ENCODE measurements around the gene CCDC124. TPM values are rescaled to one million over a fixed set of nuclear protein-coding genes. Genes with fewer than 3 reads are reported as not detected.
A peak's percentile ranks its signal among the peaks of the same experiment; 100 is the strongest.

The CCDC124 gene
- total and polyA plus RNA-seq, 5 donors from 2014 or later: 29.6 to 42.7 (median 33.5) TPM

- no peaks in the 10 kb centered on the region for H3K36me3 ChIP-seq (ENCODE audit: control insufficient read depth, insufficient read depth, low read length)
- H3K27me3 ChIP-seq (ENCODE audit: control insufficient read depth, insufficient read depth, low read length): peaks cover 3% of the 10 kb centered on the region
- Mint-ChIP-seq H3K36me3 (no peaks in the 10 kb centered on the region), H3K27me3 (peaks cover 44% of the 10 kb centered on the region), H3K4me1 (peaks cover 0 to 12% (median 3%) of the 10 kb centered on the region in 4 donors), H3K4me3 (peak overlapping the region in 1 of 4 donors; percentile 71), H3K27ac (no peak overlapping the region), H3K9me3 (peaks cover 0 to 2% (median 0%) of the 10 kb centered on the region in 7 donors)
- no peak overlapping the region for H3K27ac ChIP-seq (ENCODE audit: insufficient read depth, low read length, poor library complexity, severe bottlenecking)
- DNase-seq (no peak), ATAC-seq (ENCODE audit: low read depth in 2 of 2) (no peak)
- H3K4me3 ChIP-seq (ENCODE audit: low read depth, low read length): no peak overlapping the region
- no peaks in the 10 kb centered on the region for H3K4me1 ChIP-seq (ENCODE audit: control insufficient read depth, insufficient read depth, low read length, poor library complexity, severe bottlenecking)
- no peaks in the 10 kb centered on the region for H3K9me3 ChIP-seq (ENCODE audit: control insufficient read depth in 2 of 2, low read length in 2 of 2)
Measured at GRCh38 chr19:17969096-17969792, 36.4 kb downstream of the CCDC124 start.

DNA sequence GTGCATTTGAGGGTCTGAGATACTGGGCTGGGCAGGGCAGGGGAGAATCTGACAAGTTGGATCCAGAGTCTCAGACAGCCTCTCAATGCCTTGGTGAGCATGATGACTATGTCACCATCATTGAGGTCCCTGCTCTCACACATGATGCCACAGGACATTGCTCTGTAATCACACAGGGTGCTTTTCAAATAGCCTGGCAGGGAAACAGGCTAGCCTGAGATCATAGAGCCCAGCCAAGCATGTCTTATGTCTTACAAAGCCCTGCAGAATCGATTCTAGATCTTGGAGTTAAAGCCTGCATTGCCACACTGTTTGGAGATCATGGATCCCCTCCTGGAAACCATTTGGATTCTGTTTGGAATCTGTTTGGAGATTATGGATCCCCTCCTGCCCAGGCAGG, 39.4 kb downstream of the CCDC124 start:
- peaks cover 2% of the 10 kb centered on the region for H3K27me3 ChIP-seq (ENCODE audit: control insufficient read depth, insufficient read depth, low read length)
- peaks cover 0 to 1% (median 0%) of the 10 kb centered on the region in 7 donors for H3K9me3 Mint-ChIP-seq

GRCh38 chr19:17973759-17974158, 40.9 kb downstream of the CCDC124 start:
- H3K4me3 Mint-ChIP-seq: no peak overlapping the region
- no peak overlapping the region for H3K27ac ChIP-seq (ENCODE audit: insufficient read depth, low read length, poor library complexity, severe bottlenecking)
- DNase-seq (no peak), ATAC-seq (ENCODE audit: low read depth in 2 of 2) (no peak)
- H3K9me3 ChIP-seq (ENCODE audit: control insufficient read depth in 2 of 2, low read length in 2 of 2): no peaks in the 10 kb centered on the region
- peaks cover 19% of the 10 kb centered on the region for H3K27me3 Mint-ChIP-seq
- H3K4me1 Mint-ChIP-seq: peaks cover 0 to 4% (median 0%) of the 10 kb centered on the region in 4 donors
- no peaks in the 10 kb centered on the region for H3K36me3 Mint-ChIP-seq
- peaks cover 0 to 2% (median 0%) of the 10 kb centered on the region in 7 donors for H3K9me3 Mint-ChIP-seq
- H3K27ac Mint-ChIP-seq: no peak overlapping the region
- no peak overlapping the region for H3K4me3 ChIP-seq (ENCODE audit: low read depth, low read length)
- no peaks in the 10 kb centered on the region for H3K4me1 ChIP-seq (ENCODE audit: control insufficient read depth, insufficient read depth, low read length, poor library complexity, severe bottlenecking)
- H3K27me3 ChIP-seq (ENCODE audit: control insufficient read depth, insufficient read depth, low read length): no peaks in the 10 kb centered on the region
- H3K36me3 ChIP-seq (ENCODE audit: control insufficient read depth, insufficient read depth, low read length): no peaks in the 10 kb centered on the region

More for the DNA sequence above, 39.4 kb downstream of the CCDC124 start:
- Histone ChIP-seq H3K27ac (ENCODE audit: insufficient read depth, low read length, poor library complexity, severe bottlenecking) (no peak overlapping the region), H3K4me1 (ENCODE audit: control insufficient read depth, insufficient read depth, low read length, poor library complexity, severe bottlenecking) (no peaks in the 10 kb centered on the region), H3K4me3 (ENCODE audit: low read depth, low read length) (no peak overlapping the region), H3K9me3 (ENCODE audit: control insufficient read depth in 2 of 2, low read length in 2 of 2) (no peaks in the 10 kb centered on the region), H3K36me3 (ENCODE audit: control insufficient read depth, insufficient read depth, low read length) (no peaks in the 10 kb centered on the region)
- no peak overlapping the region for H3K4me3 Mint-ChIP-seq
- H3K4me1 Mint-ChIP-seq: peaks cover 0 to 5% (median under 1%) of the 10 kb centered on the region in 4 donors
- DNase-seq: no peak
- peaks cover 22% of the 10 kb centered on the region for H3K27me3 Mint-ChIP-seq
- H3K27ac Mint-ChIP-seq: no peak overlapping the region
- no peaks in the 10 kb centered on the region for H3K36me3 Mint-ChIP-seq
- ATAC-seq (ENCODE audit: low read depth in 2 of 2): no peak

DNA sequence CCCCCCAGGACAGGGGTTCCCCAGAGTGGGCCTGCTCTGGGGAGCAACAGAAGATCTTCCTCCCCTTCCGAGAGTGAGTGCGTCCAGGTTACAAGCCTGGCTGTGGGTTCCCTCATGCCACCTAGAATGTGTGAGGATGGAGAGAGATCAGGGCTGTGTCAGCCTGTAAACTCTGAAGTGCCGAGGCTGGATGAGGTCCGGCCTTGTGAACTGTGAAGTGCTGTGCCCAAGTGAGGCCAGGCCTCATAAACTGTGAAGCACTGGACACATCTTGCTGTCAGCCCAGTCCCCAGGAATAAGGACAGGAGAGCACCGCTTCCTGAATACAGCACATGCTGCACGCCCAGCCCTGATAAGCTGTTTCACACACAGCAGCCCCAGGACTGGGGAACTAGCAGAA, 41.7 kb downstream of the CCDC124 start:
- Mint-ChIP-seq H3K36me3 (no peaks in the 10 kb centered on the region), H3K27me3 (peaks cover 15% of the 10 kb centered on the region), H3K4me3 (no peak overlapping the region), H3K4me1 (peaks cover 0 to 4% (median 1%) of the 10 kb centered on the region in 4 donors), H3K9me3 (peaks cover 0 to 2% (median 0%) of the 10 kb centered on the region in 7 donors), H3K27ac (no peak overlapping the region)
- no peak for DNase-seq
- no peak for ATAC-seq (ENCODE audit: low read depth in 2 of 2)
- H3K27ac ChIP-seq (ENCODE audit: insufficient read depth, low read length, poor library complexity, severe bottlenecking): no peak overlapping the region
- H3K4me3 ChIP-seq (ENCODE audit: low read depth, low read length): no peak overlapping the region
- no peaks in the 10 kb centered on the region for H3K4me1 ChIP-seq (ENCODE audit: control insufficient read depth, insufficient read depth, low read length, poor library complexity, severe bottlenecking)
- no peaks in the 10 kb centered on the region for H3K27me3 ChIP-seq (ENCODE audit: control insufficient read depth, insufficient read depth, low read length)
- H3K9me3 ChIP-seq (ENCODE audit: control insufficient read depth in 2 of 2, low read length in 2 of 2): no peaks in the 10 kb centered on the region
- no peaks in the 10 kb centered on the region for H3K36me3 ChIP-seq (ENCODE audit: control insufficient read depth, insufficient read depth, low read length)

DNA sequence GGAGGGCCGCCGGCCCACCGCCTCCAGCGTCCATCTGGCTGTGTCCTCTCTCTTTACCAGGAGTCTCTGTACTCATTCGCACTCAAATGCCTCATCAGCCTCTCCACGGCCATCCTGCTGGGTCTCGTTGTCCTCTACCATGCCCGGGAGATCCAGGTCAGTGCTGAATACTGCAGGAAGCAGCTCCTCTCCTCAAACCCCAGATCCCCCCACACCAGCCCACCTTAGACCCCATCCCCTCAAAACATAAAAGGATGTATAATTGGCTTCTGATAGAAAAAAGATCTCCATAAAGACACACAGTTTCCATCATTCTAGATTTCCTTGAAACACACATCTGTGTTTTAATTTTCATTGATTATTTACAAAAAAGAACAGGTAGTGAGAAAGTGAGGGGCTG, 42.2 kb downstream of the CCDC124 start:
- H3K4me1 Mint-ChIP-seq: peaks cover 0 to 4% (median 3%) of the 10 kb centered on the region in 4 donors
- DNase-seq (no peak), ATAC-seq (ENCODE audit: low read depth in 2 of 2) (no peak)
- peaks cover 11% of the 10 kb centered on the region for H3K27me3 Mint-ChIP-seq
- H3K27ac Mint-ChIP-seq: no peak overlapping the region
- no peaks in the 10 kb centered on the region for H3K36me3 Mint-ChIP-seq
- no peaks in the 10 kb centered on the region for H3K27me3 ChIP-seq (ENCODE audit: control insufficient read depth, insufficient read depth, low read length)
- H3K36me3 ChIP-seq (ENCODE audit: control insufficient read depth, insufficient read depth, low read length): no peaks in the 10 kb centered on the region
- H3K27ac ChIP-seq (ENCODE audit: insufficient read depth, low read length, poor library complexity, severe bottlenecking): no peak overlapping the region
- no peaks in the 10 kb centered on the region for H3K9me3 ChIP-seq (ENCODE audit: control insufficient read depth in 2 of 2, low read length in 2 of 2)
- H3K4me3 Mint-ChIP-seq: no peak overlapping the region
- H3K9me3 Mint-ChIP-seq: peaks cover 0 to 2% (median 0%) of the 10 kb centered on the region in 7 donors
- no peaks in the 10 kb centered on the region for H3K4me1 ChIP-seq (ENCODE audit: control insufficient read depth, insufficient read depth, low read length, poor library complexity, severe bottlenecking)
- no peak overlapping the region for H3K4me3 ChIP-seq (ENCODE audit: low read depth, low read length)

DNA sequence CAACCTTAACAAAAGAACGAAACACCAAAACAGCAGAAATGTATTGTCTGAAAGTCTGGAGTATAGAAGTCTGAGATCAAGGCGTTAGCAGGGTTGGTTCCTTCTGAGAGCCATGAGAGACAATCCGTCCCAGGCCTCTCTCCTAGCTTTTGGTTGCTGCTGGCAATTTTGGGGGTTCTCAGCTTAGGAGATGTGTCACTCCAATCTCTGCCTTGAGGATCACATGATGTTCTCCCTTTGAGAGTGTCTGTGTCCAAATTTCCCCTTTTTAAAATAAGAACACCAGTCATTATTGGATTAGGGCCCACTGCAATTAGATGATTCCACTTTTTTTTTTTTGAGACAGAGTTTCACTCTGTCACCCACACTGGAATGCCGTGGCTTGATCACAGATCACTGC, 44.2 kb downstream of the CCDC124 start:
- peaks cover 0 to 2% (median 0%) of the 10 kb centered on the region in 7 donors for H3K9me3 Mint-ChIP-seq
- Histone ChIP-seq H3K9me3 (ENCODE audit: control insufficient read depth in 2 of 2, low read length in 2 of 2) (no peaks in the 10 kb centered on the region), H3K27ac (ENCODE audit: insufficient read depth, low read length, poor library complexity, severe bottlenecking) (no peak overlapping the region), H3K4me3 (ENCODE audit: low read depth, low read length) (no peak overlapping the region), H3K27me3 (ENCODE audit: control insufficient read depth, insufficient read depth, low read length) (peaks cover 3% of the 10 kb centered on the region), H3K4me1 (ENCODE audit: control insufficient read depth, insufficient read depth, low read length, poor library complexity, severe bottlenecking) (no peaks in the 10 kb centered on the region), H3K36me3 (ENCODE audit: control insufficient read depth, insufficient read depth, low read length) (no peaks in the 10 kb centered on the region)
- H3K36me3 Mint-ChIP-seq: no peaks in the 10 kb centered on the region
- no peak for DNase-seq
- H3K27me3 Mint-ChIP-seq: peaks cover 9% of the 10 kb centered on the region
- H3K4me3 Mint-ChIP-seq: no peak overlapping the region
- no peak overlapping the region for H3K27ac Mint-ChIP-seq
- peaks cover 0 to 5% (median 3%) of the 10 kb centered on the region in 4 donors for H3K4me1 Mint-ChIP-seq
- no peak for ATAC-seq (ENCODE audit: low read depth in 2 of 2)

GRCh38 chr19:17977488-17977887, 44.7 kb downstream of the CCDC124 start:
- peaks cover 9% of the 10 kb centered on the region for H3K27me3 Mint-ChIP-seq
- Histone ChIP-seq H3K27ac (ENCODE audit: insufficient read depth, low read length, poor library complexity, severe bottlenecking) (no peak overlapping the region), H3K36me3 (ENCODE audit: control insufficient read depth, insufficient read depth, low read length) (no peaks in the 10 kb centered on the region), H3K4me3 (ENCODE audit: low read depth, low read length) (no peak overlapping the region), H3K4me1 (ENCODE audit: control insufficient read depth, insufficient read depth, low read length, poor library complexity, severe bottlenecking) (no peaks in the 10 kb centered on the region), H3K27me3 (ENCODE audit: control insufficient read depth, insufficient read depth, low read length) (peaks cover 3% of the 10 kb centered on the region), H3K9me3 (ENCODE audit: control insufficient read depth in 2 of 2, low read length in 2 of 2) (no peaks in the 10 kb centered on the region)
- H3K36me3 Mint-ChIP-seq: no peaks in the 10 kb centered on the region
- DNase-seq (no peak), ATAC-seq (ENCODE audit: low read depth in 2 of 2) (no peak)
- H3K9me3 Mint-ChIP-seq: peaks cover 0 to 2% (median 0%) of the 10 kb centered on the region in 7 donors
- H3K27ac Mint-ChIP-seq: no peak overlapping the region
- no peak overlapping the region for H3K4me3 Mint-ChIP-seq
- peaks cover 0 to 5% (median 3%) of the 10 kb centered on the region in 4 donors for H3K4me1 Mint-ChIP-seq

DNA sequence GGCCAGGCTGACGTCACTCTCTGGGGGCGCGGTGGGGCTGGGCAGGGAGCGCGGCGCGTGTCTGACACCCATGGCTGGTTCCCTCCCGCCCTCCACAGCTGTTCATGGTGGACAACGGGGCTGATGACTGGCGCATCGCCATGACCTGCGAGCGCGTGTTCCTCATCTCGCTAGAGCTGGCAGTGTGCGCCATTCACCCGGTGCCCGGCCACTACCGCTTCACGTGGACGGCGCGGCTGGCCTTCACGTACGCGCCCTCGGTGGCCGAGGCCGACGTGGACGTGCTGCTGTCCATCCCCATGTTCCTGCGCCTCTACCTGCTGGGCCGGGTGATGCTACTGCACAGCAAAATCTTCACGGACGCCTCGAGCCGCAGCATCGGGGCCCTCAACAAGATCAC, 48.8 kb downstream of the CCDC124 start:
- DNase-seq: no peak
- no peak overlapping the region for H3K27ac Mint-ChIP-seq
- H3K4me1 Mint-ChIP-seq: peaks cover 0 to 5% (median 3%) of the 10 kb centered on the region in 4 donors
- Histone ChIP-seq H3K36me3 (ENCODE audit: control insufficient read depth, insufficient read depth, low read length) (no peaks in the 10 kb centered on the region), H3K27me3 (ENCODE audit: control insufficient read depth, insufficient read depth, low read length) (peaks cover 3% of the 10 kb centered on the region), H3K4me3 (ENCODE audit: low read depth, low read length) (no peak overlapping the region), H3K27ac (ENCODE audit: insufficient read depth, low read length, poor library complexity, severe bottlenecking) (no peak overlapping the region), H3K9me3 (ENCODE audit: control insufficient read depth in 2 of 2, low read length in 2 of 2) (no peaks in the 10 kb centered on the region), H3K4me1 (ENCODE audit: control insufficient read depth, insufficient read depth, low read length, poor library complexity, severe bottlenecking) (no peaks in the 10 kb centered on the region)
- H3K4me3 Mint-ChIP-seq: no peak overlapping the region
- no peak for ATAC-seq (ENCODE audit: low read depth in 2 of 2)
- H3K9me3 Mint-ChIP-seq: peaks cover 0 to 2% (median 0%) of the 10 kb centered on the region in 7 donors
- peaks cover 11% of the 10 kb centered on the region for H3K27me3 Mint-ChIP-seq
- H3K36me3 Mint-ChIP-seq: no peaks in the 10 kb centered on the region
